HG02884 (cell line): Measurements from ENCODE around the gene SNAI3.

Experiments used
- ATAC-seq: cut with Tn5 transposase; IDR thresholded peaks from one replicate; pipeline ENCODE4 v1.9.1; 2021; ENCODE audit warnings: mild to moderate bottlenecking, moderate library complexity; ENCODE audit not compliant: unreplicated experiment

Gene SNAI3

DNA sequence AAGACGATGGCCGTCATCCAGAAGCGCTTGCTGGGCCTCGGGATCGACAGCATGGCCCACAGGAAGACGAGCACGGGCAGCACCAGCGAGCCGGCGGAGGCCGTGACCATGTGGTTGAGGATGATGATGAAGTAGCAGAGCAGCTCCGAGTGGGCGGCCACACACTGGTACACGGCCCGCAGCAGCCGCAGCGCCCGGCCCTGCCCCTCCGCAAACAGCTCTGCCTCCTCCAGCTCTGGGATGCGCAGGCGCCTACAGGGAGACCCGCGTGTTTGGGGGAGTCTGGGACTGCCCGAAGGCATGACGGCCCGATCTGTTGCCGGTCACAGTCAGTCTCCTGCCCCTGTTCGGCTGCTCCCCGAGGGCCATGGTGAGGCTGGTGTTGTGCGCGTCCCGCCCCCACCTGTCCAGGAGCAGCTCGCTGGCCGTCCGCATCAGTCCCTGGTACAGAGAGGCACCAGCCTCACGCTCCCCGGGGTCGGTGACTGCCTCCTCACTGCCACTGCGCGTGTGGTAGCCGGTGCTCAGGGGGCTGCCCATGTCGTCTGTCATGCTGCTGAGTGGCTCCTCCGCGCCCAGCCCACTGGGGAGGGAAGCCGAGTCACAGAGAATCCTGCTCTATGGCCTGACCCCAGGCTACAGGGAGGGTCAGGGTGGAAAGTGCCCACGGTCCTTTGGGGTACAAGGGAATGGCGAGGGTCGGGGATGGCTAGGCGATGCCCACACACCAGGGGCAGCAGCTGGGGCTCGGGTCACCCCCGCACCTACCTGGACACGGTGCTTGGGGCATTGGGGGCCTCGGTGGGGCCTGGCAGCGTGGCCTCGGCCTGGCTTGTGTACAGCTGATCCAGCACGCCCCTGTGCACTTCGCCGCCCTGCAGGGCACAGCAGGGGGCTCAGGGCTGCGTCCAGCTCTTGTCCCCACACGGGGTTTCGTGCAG lies 35.8 kb upstream of the SNAI3 start:
- ATAC-seq, result no peak

DNA sequence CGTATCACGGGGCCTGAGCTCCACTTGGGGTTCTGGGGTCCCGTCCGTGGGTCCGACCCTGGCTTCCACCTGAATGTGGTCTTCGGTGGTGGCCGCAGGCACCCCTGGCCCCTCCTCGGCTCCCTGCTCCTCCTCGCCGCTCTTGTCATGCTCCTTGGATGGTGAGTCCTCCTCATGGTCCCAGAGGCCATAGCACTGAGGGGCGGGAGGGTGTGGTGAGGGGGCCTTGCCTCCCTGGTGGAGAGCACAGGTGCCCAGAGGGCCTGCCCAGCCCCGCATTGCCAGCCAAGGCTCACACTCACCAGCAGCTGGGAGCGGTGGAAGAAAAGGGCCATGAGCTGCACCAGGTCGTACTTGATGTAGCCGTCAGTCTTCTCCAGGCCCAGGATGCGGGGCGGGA lies 34.9 kb upstream of the SNAI3 start:
- no peak for ATAC-seq

DNA sequence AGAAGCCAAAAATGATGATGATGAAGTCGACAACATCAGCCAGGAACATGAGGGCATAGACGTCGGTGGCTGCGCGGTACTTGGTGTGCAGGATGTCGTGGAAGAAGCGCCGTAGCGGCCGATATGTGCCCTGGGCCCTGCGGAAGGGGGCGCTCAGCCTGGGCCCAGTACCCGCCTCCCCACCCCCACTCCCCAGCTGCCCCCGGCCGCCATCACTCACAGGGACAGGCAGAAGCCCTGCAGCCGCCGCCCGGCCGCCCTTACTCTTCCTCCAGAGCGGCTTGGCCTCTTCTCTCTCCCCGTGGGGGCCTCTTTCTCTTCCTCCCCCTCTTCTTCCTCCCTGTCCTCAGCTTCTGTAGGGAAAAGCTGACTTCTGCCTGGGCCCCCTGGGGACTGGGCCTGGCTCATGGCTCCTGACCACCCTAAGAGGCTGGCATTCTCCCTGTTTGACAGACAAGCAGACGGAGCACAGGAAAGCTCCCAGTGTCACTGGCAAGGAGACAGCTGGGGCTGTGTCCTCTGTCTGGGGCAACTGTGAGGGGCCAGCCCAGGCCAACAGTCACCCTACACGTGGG lies 34.2 kb upstream of the SNAI3 start:
- ATAC-seq, result no peak

DNA sequence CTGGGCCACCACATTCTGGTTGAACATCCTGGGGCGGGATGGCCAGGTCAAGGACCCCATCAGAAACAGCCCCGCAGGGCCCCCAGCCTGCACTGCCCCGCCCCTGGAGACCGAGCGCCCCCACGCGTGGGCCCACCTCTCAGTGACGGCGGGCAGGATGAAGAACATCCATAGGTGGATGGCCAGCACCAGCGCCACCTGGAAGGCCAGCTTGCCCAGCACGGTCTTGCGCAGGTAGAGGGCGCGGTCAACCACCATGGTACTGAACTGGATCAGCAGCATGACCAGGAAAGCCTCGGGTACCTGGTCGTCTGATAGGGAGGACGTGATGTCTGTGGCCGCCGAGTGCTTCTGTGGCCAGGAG lies 33.6 kb upstream of the SNAI3 start:
- no peak for ATAC-seq

DNA sequence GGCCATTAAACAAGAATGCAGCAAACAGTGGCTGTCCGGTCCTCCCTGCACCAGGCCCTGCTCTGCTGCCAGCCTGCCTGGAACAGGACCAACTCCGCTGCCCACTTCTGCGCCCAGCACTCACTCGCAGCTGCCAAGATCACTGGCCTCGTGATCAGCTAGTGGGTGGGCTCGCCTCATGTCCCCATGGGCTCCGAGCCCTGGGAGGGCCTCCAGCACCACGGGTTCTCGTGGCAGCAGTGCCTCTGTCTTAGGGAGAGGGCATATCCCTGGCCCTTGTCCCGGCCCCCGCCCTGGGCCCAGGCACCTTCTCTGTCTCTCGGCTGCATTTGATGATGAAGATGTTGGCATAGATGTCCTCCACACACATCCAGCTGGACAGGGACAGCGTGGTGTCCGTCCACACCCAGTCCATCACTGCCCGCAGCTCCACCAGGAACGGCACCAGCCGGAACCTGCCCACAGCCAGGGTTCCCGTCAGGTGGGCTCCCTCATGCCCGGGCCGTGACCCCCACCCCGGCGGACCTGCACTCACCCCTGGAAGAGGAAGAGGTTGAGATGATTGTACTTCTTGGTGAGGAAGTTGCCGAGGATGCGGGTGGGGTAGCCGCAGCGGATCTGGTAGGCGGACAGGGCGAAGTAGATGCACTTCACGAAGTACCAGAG lies 33.1 kb upstream of the SNAI3 start:
- no peak for ATAC-seq

DNA sequence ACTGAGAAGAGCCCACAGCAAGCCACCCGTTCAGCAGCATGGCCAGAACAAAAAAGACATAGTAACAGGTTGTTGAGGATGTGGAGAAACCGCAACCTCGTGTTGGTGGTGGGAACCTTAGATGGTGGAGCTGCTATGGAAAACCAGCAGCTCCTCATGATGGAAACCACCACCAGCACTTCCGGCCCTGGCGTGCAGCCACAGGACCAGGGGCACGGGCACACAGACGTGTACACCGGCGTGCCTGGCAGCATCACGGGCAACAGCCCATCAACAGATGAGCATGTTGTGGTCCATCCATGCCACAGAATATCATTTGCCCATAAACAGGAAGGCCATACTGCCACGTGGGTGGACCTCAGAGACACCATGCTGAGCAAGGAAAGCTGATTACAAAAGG lies 31.9 kb upstream of the SNAI3 start:
- ATAC-seq, result no peak

DNA sequence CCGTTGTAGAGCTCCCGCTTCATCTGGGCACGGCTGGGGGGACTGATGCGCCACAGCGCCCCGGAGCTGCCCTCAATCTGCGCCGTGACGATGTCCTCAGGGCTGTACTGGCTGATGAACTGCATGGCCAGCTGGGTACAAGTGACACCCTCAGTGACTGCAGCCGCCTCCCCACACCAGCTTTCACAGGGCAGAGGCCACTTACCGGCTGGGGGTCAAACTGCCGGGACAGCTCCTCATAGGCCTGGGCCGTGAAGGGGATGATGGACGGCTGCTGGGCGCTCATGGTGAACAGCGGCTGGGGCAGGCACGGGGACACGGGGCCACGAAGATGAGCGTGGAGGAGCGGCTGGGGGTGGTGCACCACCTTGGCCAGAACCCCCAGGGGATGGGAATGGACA lies 30.3 kb upstream of the SNAI3 start:
- ATAC-seq, result no peak

DNA sequence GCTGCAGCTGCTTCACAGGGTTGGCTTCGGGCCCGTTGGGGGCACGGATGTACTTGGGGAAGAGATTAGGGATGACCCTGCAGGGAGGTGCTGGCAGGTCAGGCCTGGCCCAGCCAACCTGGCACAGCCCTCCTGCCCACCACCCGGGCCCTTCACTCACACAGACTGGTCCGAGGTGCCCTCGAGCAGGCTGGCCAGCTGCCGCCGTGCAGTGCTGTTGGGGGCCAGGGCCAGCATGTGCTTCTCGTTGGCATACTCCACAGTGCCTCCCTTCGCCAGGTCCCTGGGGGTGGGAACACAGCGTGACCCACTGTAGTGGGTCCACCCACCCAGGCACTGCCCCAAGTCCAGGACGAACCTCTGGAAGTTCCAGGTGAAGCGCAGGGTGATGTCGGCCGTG lies 29.9 kb upstream of the SNAI3 start:
- ATAC-seq, result no peak

DNA sequence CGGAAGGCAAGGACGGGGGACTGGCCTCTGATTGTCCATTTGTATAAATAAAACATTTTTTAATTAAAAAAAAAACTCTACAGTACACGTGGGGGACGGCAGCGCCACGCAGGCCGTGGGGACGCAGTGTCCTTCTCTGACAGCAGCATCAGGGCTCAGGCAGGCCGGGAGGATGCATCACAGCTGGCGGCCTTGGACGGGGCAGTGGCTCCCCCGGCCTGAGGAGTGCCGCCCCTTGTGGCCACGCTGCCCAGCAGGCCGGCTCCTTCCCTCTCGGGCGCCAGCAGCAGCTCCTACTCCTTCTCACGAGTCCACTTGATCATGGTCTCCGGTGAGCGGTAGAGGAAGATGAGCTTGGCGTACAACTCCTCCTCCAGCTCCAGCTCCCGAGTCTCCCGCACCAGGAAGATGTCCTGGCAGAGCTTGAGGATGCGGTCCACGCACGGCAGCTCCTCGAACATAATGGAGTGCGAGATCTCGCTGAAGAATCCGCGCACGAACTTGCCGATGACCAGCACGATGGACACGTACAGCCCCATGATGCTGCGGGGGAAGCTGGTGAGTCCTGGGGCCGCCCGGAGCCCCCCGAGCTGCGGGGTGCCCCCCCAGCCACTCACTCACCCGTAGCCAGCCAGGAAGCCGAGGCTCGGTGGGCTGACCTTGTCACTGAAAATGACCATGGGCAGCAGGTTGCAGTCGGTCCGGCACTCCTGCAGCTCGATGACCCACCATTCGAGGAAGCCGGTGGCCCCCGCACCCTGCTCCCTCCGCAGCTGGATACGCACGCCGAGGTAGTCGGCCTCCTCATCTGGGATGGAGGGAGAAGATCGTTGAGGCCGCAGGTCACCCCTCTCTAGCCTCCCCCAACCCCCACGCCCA lies 29.2 kb upstream of the SNAI3 start:
- no peak for ATAC-seq

DNA sequence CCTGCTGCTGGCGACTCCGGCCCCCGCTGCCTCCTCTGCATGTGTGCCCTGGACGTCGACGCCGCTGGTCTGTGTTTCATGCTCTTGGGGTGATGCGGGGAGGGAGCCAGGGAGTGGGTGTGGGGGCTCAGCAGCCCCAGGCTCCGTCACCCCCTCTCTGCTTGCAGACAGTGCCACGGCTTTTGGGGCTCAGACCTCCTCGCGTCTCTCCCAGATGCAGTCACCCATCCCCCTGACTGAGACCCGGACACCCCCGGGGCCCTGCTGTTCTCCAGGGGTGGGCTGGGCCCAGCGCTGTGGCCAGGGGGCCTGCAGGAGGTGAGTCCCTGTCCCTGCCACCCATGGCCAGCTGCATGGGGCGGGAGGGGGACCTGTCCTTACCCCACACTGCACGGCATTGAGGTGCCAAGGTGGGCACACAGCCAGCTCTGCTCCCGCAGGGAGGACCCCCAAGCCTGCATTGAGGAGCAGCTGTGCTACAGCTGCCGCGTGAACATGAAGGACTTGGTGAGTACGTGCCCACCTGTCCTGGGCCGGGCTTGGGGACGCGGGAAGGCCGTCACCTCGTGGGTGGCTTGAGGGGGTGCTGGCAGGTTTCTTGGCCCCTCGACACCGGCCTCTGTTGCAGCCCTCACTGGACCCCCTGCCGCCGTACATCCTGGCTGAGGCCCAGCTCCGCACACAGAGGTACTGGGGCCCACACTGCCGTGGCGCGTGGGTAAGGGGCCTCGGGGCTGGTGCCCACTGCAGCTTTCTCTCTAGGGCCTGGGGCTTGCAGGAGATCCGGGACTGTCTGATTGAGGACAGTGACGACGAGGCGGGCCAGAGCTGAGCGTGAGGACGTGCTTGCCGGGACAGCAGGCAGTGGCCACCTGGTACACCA lies 28.4 kb upstream of the SNAI3 start:
- ATAC-seq, result no peak

DNA sequence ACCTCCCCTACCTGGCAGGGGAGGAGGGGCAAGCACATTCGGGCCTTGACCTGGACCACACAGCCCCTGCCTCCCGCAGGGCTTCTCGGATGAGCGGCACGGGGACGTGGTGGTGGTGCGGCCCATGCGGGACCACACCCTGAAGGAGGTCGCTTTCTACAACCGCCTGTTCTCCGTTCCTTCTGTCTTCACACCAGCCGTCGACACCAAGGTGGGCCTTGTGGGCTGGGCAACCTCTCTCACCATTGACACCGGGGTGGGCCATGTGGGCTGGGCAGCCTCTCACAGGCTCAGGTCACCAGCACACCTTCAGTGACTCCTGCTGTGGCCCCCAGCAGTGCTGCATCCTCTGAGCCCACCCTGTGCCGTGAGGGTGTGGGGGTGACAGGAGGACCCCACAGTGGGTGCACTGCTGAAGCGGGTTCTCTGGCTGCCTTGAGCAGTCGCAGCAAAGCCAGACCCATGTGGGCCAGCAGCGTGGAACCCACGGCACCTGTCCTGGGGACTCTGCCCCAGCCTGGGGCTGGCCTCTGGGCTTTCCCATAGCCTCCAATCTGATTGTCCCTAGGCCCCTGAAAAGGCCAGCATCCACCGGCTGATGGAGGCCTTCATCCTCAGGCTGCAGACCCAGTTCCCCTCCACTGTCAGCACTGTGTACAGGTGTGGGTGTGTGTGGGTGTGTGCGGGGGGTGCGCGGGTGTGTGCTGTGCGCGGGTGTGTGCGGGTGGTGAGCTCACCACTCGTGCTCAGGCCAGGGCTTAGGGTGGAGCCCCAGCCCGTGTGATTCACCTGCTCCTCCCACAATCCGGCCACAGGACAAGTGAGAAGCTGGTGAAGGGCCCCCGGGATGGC lies 27.5 kb upstream of the SNAI3 start:
- no peak for ATAC-seq

DNA sequence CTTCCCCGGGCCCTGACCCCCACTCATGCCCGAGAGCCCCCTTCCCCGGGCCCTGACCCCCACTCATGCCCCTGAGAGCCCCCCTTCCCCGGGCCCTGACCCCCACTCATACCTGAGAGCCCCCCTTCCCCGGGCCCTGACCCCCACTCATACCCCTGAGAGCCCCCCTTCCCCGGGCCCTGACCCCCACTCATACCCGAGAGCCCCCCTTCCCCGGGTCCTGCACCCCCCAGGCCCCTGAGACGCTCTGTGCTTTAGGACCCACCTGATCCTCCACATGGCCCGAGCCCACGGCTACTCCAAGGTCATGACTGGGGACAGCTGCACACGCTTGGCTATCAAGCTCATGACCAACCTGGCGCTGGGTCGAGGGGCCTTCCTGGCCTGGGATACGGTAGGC lies 26.7 kb upstream of the SNAI3 start:
- no peak for ATAC-seq

DNA sequence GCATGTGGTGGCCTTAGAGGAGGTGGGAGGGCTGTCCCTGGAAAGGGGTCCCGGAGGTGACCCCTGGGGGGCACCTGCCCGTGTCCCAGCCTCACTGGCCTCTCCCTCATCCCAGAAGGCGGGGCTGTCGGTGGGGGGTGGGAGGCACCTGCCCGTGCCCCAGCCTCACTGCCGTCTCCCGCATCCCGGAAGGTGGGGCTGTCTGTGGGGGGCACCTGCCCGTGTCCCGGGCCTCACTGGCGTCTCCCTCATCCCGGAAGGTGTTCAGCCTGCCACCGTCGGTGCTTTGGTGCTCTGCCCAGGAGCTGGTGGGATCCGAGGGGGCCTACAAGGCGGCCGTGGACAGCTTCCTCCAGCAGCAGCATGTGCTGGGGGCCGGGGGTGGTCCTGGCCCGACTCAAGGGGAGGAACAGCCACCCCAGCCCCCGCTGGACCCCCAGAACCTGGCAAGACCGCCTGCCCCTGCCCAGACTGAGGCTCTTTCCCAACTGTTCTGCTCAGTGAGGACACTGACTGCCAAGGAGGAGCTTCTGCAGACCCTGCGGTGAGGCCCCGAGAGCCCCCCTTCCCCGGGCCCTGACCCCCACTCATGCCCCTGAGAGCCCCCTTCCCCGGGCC lies 26.2 kb upstream of the SNAI3 start:
- no peak for ATAC-seq

DNA sequence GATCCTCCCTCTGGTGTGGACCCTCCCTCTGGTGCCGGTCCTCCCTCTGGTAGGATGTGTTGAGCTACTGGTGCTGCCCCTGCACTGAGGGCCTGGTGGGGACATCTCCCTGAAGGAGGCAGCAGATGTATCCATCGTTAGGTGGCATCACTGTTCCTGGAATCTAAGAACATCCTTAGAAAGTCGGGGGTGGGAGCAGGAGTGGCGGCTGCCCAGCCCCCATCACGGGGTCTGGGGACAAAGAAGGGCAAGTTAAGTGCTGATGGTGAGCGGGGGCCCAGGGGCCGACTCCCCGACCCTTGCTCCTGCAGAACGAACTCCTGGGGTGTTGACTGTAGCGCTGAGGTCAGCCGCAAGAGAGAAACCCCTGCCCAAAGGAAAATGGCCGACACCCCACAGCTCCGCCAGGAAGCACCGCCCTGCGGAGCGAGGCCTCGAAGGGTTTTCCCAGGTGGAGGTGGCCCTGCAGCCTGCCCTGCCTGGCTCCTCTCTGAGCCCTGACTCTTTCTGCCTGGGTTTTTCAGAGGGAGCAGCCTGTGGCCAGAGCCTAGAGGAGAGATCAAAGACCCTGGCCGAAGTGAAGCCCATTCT lies 25.5 kb upstream of the SNAI3 start:
- no peak for ATAC-seq

DNA sequence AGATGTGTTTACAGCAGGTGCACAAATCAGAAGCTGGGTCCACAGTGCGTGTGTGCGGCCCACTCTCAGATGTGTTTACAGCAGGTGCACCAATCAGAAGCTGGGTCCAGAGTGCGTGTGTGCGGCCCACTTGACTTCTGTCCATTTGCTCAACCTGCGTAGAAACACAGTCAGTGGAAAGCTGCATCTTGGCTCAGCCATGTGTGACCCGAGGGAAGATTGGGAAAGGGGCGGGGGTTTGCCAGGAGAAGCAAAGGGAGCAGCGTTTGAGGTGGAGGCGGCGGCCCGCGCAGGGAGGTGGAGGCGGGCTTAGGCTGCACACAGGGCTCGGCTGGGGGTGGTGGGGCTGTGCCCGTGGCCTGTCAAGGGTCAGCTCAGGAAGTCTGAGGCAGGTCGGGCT lies 24.2 kb upstream of the SNAI3 start:
- no peak for ATAC-seq

DNA sequence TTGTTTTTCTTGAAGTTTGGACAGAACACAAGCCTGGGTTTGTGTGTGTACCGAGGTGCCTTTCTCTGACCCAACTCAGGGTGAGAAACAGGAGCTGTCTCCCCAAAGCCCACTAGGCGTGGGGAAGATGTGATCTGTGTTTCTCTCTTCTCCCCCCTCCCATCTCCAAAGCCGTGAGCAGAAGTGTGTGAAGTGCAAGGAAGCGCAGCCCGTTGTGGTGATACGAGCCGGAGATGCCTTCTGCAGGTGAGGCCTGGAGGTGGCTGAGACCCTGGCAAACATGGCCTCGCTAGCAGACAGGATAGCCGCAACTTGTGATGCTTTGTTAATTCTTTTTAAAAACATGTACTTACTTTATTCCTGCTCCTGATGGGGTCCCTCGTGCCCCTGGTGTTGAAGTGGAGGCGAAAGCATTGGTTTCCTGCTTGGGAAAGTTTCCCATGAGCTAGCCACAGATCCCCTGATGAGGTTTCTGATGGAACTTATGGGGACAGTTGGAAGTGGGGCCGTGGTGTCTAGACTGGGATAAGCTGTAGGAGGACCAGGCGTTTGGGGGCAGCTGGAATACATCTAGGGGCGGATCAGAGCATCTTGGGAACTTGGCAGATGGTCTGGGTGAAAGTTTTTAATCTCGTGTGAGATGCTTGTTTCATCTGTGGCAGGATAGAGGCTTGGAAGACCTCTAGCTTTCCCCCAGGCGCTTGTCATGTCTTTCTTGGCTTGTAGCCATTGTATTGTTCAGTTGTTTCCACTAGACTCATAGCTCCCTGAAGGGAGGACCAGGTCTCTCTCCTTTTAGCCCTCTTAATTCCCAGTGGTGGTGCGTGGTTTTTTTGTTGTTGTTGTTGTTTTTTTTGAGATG lies 20.9 kb upstream of the SNAI3 start:
- no peak for ATAC-seq

DNA sequence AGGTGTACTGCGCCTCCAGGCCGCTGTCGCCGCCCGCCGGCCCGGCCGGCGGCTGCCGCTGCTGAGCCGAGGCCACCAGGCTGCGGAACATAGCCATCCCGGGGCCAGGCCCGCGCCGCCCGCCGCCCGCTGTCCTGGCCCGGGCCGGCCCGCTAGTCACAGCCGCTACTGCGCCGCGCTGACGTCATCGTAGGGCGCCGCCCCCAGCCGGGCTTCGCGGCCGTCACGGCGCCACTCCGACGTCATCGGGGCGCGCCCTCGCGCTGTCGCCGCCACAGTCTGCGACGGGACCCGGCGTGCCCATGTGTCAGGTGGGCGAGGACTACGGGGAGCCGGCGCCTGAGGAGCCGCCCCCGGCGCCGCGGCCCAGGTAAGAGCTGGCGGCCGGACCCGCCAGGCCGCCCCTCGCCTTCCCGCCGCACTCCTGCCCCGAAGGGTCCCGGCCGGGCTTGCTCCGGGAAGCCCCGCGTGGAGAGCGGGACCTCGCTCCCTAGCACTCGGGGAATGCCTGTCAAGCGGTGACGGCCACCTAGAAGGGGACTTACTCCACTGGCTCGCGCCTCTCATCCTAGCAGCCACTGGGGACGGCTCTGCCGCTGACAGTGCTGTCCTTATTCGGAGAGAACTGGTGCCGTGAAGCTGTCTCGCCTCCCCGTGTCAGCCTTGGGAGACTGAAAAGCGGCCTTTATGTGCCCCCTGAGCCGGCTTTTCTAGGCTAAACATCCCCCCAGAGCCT lies 20.1 kb upstream of the SNAI3 start, which contains the start of the genes CTU2 and RNF166:
Gene CTU2, plus strand, starts transcription at position 275 of the 736 bp plus-strand sequence. Its CDS starts 28 bp downstream, at position 303.
Gene RNF166, minus strand, starts transcription at position 180 of the 736 bp plus-strand sequence. Its CDS starts 83 bp downstream, at position 97.
- ATAC-seq, result no peak
